Measurements from ENCODE around the gene C16orf86. TPM values are rescaled to one million over a fixed set of nuclear protein-coding genes. Genes with fewer than 3 reads are reported as not detected.
"Not testable (repeated sequence)": the region's sequence is repeated elsewhere in the genome, so short reads cannot be mapped to it uniquely, and the experiment has no call there.

Gene C16orf86
- total RNA-seq, 1 donor from 2014 or later = 0.82 TPM

DNA sequence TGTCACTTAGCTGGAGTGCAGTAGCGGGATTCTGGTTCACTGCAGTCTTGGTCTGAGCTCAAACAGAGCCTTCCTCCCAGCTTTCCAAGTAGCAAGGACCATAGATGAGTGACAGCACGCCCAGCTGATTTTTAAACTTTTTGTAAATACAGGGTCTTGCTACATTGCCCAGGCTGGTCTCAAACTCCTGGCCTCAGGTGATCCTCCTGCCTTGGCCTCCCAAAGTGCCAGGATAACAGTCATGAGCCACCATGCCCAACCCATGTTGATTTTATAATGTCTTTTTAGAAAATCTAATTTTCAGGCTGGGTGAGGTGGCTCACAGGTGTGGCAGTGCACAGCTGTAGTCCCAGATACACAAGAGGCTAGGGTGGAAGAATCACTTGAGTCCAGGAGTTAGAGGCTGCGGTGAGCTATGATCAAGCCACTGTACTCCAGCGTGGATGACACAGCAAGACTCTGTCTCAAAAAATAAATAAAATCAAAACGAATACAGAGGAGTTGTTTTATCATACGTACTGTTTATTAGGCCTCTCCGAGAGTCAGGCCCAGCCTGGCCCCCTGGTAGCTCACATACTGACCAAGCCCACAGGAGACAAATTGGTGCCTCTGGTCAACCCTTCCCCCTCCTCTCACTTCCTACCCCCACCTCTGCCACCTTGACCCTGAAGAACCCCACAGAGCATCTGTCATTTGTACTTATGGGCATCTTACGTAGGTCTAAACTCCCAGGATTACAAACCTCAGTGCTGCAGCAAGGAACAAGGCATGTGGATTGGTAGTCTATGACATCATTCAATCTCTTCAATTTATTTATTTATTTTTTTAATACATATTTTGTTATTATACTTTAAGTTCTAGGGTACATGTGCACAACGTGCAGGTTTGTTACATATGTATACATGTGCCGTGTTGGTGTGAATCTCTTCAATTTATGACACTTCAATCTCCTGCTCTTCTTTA is 13.6 kb downstream of the C16orf86 start:
- peak overlapping the region; percentile 24 for H3K27ac Mint-ChIP-seq (ENCODE audit: unreplicated experiment)
- TF ChIP-seq, protein P1, sequence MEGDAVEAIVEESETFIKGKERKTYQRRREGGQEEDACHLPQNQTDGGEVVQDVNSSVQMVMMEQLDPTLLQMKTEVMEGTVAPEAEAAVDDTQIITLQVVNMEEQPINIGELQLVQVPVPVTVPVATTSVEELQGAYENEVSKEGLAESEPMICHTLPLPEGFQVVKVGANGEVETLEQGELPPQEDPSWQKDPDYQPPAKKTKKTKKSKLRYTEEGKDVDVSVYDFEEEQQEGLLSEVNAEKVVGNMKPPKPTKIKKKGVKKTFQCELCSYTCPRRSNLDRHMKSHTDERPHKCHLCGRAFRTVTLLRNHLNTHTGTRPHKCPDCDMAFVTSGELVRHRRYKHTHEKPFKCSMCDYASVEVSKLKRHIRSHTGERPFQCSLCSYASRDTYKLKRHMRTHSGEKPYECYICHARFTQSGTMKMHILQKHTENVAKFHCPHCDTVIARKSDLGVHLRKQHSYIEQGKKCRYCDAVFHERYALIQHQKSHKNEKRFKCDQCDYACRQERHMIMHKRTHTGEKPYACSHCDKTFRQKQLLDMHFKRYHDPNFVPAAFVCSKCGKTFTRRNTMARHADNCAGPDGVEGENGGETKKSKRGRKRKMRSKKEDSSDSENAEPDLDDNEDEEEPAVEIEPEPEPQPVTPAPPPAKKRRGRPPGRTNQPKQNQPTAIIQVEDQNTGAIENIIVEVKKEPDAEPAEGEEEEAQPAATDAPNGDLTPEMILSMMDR (IDR thresholded peaks at IDR 0.05) = no peak
- H3K27me3 Mint-ChIP-seq (ENCODE audit: low read depth) = no peaks in the 10 kb centered on the region
- H3K4me3 Mint-ChIP-seq (ENCODE audit: unreplicated experiment) = no peak overlapping the region
- DNase-seq (ENCODE audit: low spot score) = no peak
- H3K9me3 Mint-ChIP-seq (ENCODE audit: low read depth) = no peaks in the 10 kb centered on the region
- H3K36me3 Mint-ChIP-seq (ENCODE audit: low read depth) = peaks cover 6% of the 10 kb centered on the region
- no peaks in the 10 kb centered on the region for H3K4me1 Mint-ChIP-seq (ENCODE audit: low read depth)

DNA sequence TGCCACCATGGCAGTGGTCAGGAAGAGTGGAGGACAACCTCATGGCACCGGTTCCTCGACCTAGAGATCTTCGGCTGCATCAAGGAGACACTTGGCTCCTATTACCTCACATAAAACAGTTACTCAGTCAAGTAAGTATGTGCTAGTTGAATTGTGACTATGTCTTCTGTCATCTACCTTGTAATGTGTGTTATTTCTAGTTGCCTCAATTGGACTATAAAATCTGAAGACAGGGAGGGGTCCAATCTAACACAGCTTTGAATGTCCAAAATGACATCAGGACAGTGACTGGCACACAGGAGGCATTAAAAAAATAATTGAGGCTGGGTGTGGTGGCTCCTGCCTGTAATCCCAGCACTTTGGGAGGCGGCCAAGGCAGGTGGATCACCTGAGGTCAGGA is 17.2 kb downstream of the C16orf86 start:
- Mint-ChIP-seq H3K27ac (ENCODE audit: unreplicated experiment) (no peak overlapping the region), H3K9me3 (ENCODE audit: low read depth) (no peaks in the 10 kb centered on the region), H3K27me3 (ENCODE audit: low read depth) (no peaks in the 10 kb centered on the region), H3K4me1 (ENCODE audit: low read depth) (no peaks in the 10 kb centered on the region), H3K4me3 (ENCODE audit: unreplicated experiment) (no peak overlapping the region), H3K36me3 (ENCODE audit: low read depth) (peaks cover 6% of the 10 kb centered on the region)
- no peak for DNase-seq (ENCODE audit: low spot score)
- TF ChIP-seq, protein P1 (IDR thresholded peaks at IDR 0.05) = no peak

DNA sequence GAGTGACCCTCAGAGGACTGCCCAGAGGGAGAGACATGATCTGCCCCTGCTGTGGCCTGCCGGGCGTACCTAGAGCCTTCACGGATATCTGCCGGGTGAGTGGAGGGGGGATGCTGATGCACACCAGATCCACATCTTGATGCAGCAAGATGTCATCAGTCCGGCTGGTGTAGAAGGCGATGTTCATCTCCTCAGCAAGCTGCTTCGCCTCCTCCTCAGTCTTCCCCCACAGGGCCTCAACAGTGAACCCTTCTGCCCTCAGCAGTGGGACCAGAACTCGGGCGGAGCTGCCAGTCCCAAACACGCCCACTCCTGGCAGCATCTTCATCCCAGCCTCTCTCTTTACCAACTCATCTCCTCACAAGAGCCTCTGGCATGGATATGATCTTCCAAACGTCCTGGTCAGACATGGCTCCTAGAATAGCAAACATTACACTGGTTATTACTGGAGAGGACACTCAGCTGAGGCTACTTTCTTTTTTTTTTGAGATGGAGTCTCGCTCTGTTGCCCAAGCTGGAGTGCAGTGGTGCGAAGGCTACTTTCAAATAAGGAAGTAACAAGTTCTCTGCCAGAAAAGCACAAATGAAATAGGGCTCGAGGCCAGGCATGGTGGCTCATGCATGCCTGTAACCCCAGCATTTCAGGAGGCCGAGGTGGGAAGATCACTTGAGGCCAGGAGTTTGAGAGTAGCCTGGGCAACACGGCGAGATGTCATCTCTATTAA is 18.9 kb downstream of the C16orf86 start:
- no peak overlapping the region for H3K27ac Mint-ChIP-seq (ENCODE audit: unreplicated experiment)

DNA sequence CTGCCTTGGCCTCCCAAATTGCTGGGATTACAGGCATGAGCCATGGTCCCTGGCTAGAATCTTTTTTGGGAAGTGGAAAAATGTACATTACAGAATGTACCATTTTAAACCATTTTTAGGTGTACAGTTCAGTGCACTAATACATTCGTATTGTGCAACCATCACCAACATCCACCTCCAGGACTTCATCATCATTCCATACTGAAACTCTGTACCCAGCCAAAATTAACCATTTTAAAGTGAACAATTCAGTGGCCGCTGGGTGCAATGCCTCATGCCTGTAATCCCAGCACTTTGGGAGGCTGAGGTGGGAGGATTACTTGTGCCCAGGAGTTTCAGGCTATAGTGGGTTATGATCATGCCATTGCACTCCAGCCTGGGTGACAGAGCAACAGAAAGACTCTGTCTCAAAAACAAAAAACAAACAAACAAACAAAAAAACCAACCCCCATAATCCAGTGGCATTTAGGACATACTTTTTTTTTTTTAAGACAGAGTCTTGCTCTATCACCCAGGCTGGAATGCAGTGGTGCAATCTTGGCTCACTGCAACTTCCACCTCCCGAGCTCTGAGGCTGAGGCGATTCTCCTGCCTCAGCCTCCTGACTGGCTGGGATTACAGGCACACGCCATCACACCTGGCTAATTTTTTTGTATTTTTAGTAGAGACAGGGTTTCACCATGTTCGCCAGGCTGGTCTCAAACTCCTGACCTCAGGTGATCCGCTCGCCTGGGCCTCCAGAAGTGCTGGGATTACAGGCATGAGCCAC is 27.1 kb downstream of the C16orf86 start:
- not testable (repeated sequence) for H3K27ac Mint-ChIP-seq (ENCODE audit: unreplicated experiment); H3K4me1 Mint-ChIP-seq (ENCODE audit: low read depth); H3K27me3 Mint-ChIP-seq (ENCODE audit: low read depth); DNase-seq (ENCODE audit: low spot score); H3K9me3 Mint-ChIP-seq (ENCODE audit: low read depth); H3K36me3 Mint-ChIP-seq (ENCODE audit: low read depth); H3K4me3 Mint-ChIP-seq (ENCODE audit: unreplicated experiment)

More for the DNA sequence above, 18.9 kb downstream of the C16orf86 start:
- Mint-ChIP-seq H3K36me3 (ENCODE audit: low read depth) (peaks cover 6% of the 10 kb centered on the region), H3K4me1 (ENCODE audit: low read depth) (no peaks in the 10 kb centered on the region), H3K27me3 (ENCODE audit: low read depth) (no peaks in the 10 kb centered on the region), H3K9me3 (ENCODE audit: low read depth) (no peaks in the 10 kb centered on the region), H3K4me3 (ENCODE audit: unreplicated experiment) (no peak overlapping the region)
- no peak for DNase-seq (ENCODE audit: low spot score)
- TF ChIP-seq, protein P1 (IDR thresholded peaks at IDR 0.05) = no peak

DNA sequence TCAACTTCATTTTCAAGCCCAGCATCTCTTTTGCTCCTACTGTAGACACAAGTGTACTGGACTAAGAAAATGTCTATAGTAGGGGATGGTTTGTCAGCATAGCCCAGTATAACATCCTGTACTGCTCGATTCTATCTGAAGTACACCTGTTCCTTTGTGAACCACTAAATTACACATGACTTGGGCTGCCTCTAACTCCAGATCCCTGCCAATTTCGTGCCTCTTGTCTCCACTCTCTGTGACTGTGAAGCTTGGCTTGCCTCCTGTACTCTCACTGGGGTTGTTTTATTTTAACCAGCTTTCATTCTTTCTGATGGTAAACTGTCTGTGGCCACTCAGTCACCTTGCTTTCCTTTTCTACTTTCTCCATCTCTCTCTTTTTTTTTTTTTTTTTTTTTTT is 28.0 kb downstream of the C16orf86 start:
- Mint-ChIP-seq H3K9me3 (ENCODE audit: low read depth) (no peaks in the 10 kb centered on the region), H3K27ac (ENCODE audit: unreplicated experiment) (no peak overlapping the region), H3K4me3 (ENCODE audit: unreplicated experiment) (no peak overlapping the region), H3K36me3 (ENCODE audit: low read depth) (peaks cover 5% of the 10 kb centered on the region), H3K27me3 (ENCODE audit: low read depth) (no peaks in the 10 kb centered on the region), H3K4me1 (ENCODE audit: low read depth) (no peaks in the 10 kb centered on the region)
- DNase-seq (ENCODE audit: low spot score) = no peak
- TF ChIP-seq, protein P1 (IDR thresholded peaks at IDR 0.05) = no peak

Measured in chondrocyte (in vitro differentiated cells).